ENCODE measurements around the gene CDYL. TPM values are rescaled to one million over a fixed set of nuclear protein-coding genes. Genes with fewer than 3 reads are reported as not detected.
"Not testable (repeated sequence)": the region's sequence is repeated elsewhere in the genome, so short reads cannot be mapped to it uniquely, and the experiment has no call there.

The CDYL gene
- total and polyA plus RNA-seq, 5 donors from 2014 or later = 3.1 to 27.0 (median 4.1) TPM

DNA sequence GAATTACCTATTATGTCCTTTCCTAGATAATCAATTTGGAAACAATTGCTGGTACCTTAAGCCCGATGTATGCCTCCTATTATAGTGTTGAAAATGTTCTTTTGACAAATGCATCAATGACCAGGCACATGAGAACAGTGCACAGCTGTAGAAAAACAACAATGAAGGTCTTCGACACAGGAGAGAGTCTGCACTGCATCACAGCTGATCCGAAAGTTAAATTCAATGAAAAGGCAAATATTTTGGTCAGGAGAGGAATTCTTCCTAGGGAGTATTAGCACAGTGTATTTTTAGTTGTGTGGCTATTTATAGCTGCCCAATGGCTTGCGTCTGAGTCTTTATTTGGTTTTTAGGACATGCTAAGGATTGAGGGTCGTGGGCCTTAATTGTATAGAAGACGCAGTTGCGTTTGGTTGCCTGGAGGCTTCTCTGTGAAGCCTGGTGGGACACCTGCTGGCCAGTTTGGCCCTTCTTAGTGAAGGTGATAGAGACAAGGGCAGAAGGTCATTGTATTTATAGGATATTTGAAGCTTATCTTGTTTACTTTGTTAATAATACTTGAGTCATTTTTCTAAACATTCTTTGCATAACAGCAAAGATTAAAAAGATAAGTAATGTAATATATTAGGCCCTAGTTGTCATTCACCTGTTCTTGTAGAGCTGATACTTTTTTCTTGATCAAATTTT, 72.3 kb downstream of the CDYL start:
- no peak overlapping the region for H3K4me3 Mint-ChIP-seq
- ATAC-seq (ENCODE audit: low read depth in 2 of 2) = no peak
- no peak overlapping the region for H3K27ac Mint-ChIP-seq
- peaks cover 18 to 73% (median 39%) of the 10 kb centered on the region in 4 donors for H3K4me1 Mint-ChIP-seq
- no peaks in the 10 kb centered on the region for H3K36me3 ChIP-seq (ENCODE audit: control insufficient read depth, insufficient read depth, low read length)
- peaks cover 0 to 12% (median 8%) of the 10 kb centered on the region in 7 donors for H3K9me3 Mint-ChIP-seq
- no peaks in the 10 kb centered on the region for H3K36me3 Mint-ChIP-seq
- no peaks in the 10 kb centered on the region for H3K4me1 ChIP-seq (ENCODE audit: control insufficient read depth, insufficient read depth, low read length, poor library complexity, severe bottlenecking)
- DNase-seq = no peak
- no peak overlapping the region for H3K4me3 ChIP-seq (ENCODE audit: low read depth, low read length)
- H3K27me3 ChIP-seq (ENCODE audit: control insufficient read depth, insufficient read depth, low read length) = no peaks in the 10 kb centered on the region
- H3K27me3 Mint-ChIP-seq = no peaks in the 10 kb centered on the region
- peaks cover 5 to 7% of the 10 kb centered on the region in 2 experiments for H3K9me3 ChIP-seq (ENCODE audit: control insufficient read depth in 2 of 2, low read length in 2 of 2)
- H3K27ac ChIP-seq (ENCODE audit: insufficient read depth, low read length, poor library complexity, severe bottlenecking) = no peak overlapping the region

- no peak for ATAC-seq (ENCODE audit: low read depth in 2 of 2)
- H3K4me1 Mint-ChIP-seq = peaks cover 13 to 73% (median 39%) of the 10 kb centered on the region in 4 donors
- Histone ChIP-seq H3K27me3 (ENCODE audit: control insufficient read depth, insufficient read depth, low read length) (no peaks in the 10 kb centered on the region), H3K27ac (ENCODE audit: insufficient read depth, low read length, poor library complexity, severe bottlenecking) (no peak overlapping the region), H3K36me3 (ENCODE audit: control insufficient read depth, insufficient read depth, low read length) (no peaks in the 10 kb centered on the region), H3K9me3 (ENCODE audit: control insufficient read depth in 2 of 2, low read length in 2 of 2) (no peaks in the 10 kb centered on the region), H3K4me1 (ENCODE audit: control insufficient read depth, insufficient read depth, low read length, poor library complexity, severe bottlenecking) (no peaks in the 10 kb centered on the region), H3K4me3 (ENCODE audit: low read depth, low read length) (no peak overlapping the region)
- H3K9me3 Mint-ChIP-seq = peaks cover 0 to 3% (median 2%) of the 10 kb centered on the region in 7 donors
- H3K4me3 Mint-ChIP-seq = peak overlapping the region in 1 of 4 donors; percentile 15
- H3K27ac Mint-ChIP-seq = peak overlapping the region in 2 of 3 donors; percentile 31 to 69
- H3K36me3 Mint-ChIP-seq = no peaks in the 10 kb centered on the region
- no peak for DNase-seq
- H3K27me3 Mint-ChIP-seq = no peaks in the 10 kb centered on the region
These were observed 73.2 kb downstream of the CDYL start for GRCh38 chr6:4849226-4850022.

- no peak overlapping the region for H3K4me3 ChIP-seq (ENCODE audit: low read depth, low read length)
- ATAC-seq (ENCODE audit: low read depth in 2 of 2) (no peak), DNase-seq (no peak)
- H3K9me3 ChIP-seq (ENCODE audit: control insufficient read depth in 2 of 2, low read length in 2 of 2) = no peaks in the 10 kb centered on the region
- H3K4me3 Mint-ChIP-seq = no peak overlapping the region
- H3K27ac ChIP-seq (ENCODE audit: insufficient read depth, low read length, poor library complexity, severe bottlenecking) = no peak overlapping the region
- H3K9me3 Mint-ChIP-seq = peaks cover 0 to 1% (median 0%) of the 10 kb centered on the region in 7 donors
- H3K27me3 ChIP-seq (ENCODE audit: control insufficient read depth, insufficient read depth, low read length) = no peaks in the 10 kb centered on the region
- H3K36me3 Mint-ChIP-seq = peaks cover 10% of the 10 kb centered on the region
- H3K27me3 Mint-ChIP-seq = no peaks in the 10 kb centered on the region
- no peak overlapping the region for H3K27ac Mint-ChIP-seq
- peaks cover 29 to 86% (median 47%) of the 10 kb centered on the region in 4 donors for H3K4me1 Mint-ChIP-seq
- H3K4me1 ChIP-seq (ENCODE audit: control insufficient read depth, insufficient read depth, low read length, poor library complexity, severe bottlenecking) = no peaks in the 10 kb centered on the region
- no peaks in the 10 kb centered on the region for H3K36me3 ChIP-seq (ENCODE audit: control insufficient read depth, insufficient read depth, low read length)
These were observed 74.8 kb downstream of the CDYL start for GRCh38 chr6:4851035-4851434.

DNA sequence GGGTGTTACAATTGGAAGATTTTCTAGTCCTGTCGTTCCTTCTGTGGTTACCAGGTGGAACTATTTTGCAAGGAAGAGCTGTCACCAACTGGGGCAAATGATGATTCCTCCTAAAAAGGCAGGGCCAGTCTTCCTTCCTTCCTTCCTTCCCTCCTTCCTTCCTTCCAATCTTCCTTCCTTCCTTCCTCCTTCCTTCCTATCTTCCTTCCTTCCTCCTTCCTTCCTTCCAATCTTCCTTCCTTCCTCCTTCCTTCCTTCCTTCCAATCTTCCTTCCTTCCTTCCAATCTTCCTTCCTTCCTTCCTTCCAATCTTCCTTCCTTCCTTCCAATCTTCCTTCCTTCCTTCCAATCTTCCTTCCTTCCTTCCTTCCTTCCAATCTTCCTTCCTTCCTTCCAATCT, 76.0 kb downstream of the CDYL start:
- ATAC-seq (ENCODE audit: low read depth in 2 of 2); H3K36me3 ChIP-seq (ENCODE audit: control insufficient read depth, insufficient read depth, low read length); H3K9me3 ChIP-seq (ENCODE audit: control insufficient read depth in 2 of 2, low read length in 2 of 2); DNase-seq; H3K4me3 ChIP-seq (ENCODE audit: low read depth, low read length); H3K27me3 Mint-ChIP-seq; H3K27me3 ChIP-seq (ENCODE audit: control insufficient read depth, insufficient read depth, low read length); H3K4me3 Mint-ChIP-seq; H3K9me3 Mint-ChIP-seq; H3K27ac ChIP-seq (ENCODE audit: insufficient read depth, low read length, poor library complexity, severe bottlenecking); H3K4me1 ChIP-seq (ENCODE audit: control insufficient read depth, insufficient read depth, low read length, poor library complexity, severe bottlenecking): not testable (repeated sequence)
- Mint-ChIP-seq H3K27ac (peak overlapping the region in 1 of 3 donors; percentile 44), H3K4me1 (peaks cover 32 to 87% (median 48%) of the 10 kb centered on the region in 4 donors), H3K36me3 (peaks cover 13% of the 10 kb centered on the region)

DNA sequence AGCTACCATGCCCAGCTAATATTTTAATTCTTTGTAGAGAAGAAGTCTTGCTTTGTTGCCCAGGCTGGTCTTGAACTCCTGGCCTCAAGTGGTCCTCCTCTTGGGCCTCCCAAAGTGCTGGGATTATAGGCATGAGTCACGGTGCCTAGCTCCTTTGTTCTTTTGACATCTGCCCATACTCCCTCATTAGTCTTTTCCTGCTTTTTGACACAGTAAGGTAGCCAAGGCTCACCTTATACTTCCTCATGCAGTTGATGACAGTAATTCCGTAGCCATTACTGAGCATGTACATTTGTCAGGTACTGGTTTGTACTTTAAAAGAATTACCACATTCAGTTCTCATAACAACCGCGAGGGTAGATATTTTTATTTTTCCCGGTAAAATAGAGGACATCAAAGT, 76.7 kb downstream of the CDYL start:
- H3K4me1 Mint-ChIP-seq = peaks cover 35 to 88% (median 52%) of the 10 kb centered on the region in 4 donors
- no peak for ATAC-seq (ENCODE audit: low read depth in 2 of 2)
- DNase-seq = no peak
- H3K9me3 Mint-ChIP-seq = peaks cover 0 to 1% (median 0%) of the 10 kb centered on the region in 7 donors
- H3K27me3 Mint-ChIP-seq = no peaks in the 10 kb centered on the region
- Histone ChIP-seq H3K4me1 (ENCODE audit: control insufficient read depth, insufficient read depth, low read length, poor library complexity, severe bottlenecking) (no peaks in the 10 kb centered on the region), H3K9me3 (ENCODE audit: control insufficient read depth in 2 of 2, low read length in 2 of 2) (no peaks in the 10 kb centered on the region), H3K27me3 (ENCODE audit: control insufficient read depth, insufficient read depth, low read length) (no peaks in the 10 kb centered on the region), H3K4me3 (ENCODE audit: low read depth, low read length) (no peak overlapping the region), H3K27ac (ENCODE audit: insufficient read depth, low read length, poor library complexity, severe bottlenecking) (no peak overlapping the region), H3K36me3 (ENCODE audit: control insufficient read depth, insufficient read depth, low read length) (no peaks in the 10 kb centered on the region)
- H3K4me3 Mint-ChIP-seq = no peak overlapping the region
- no peak overlapping the region for H3K27ac Mint-ChIP-seq
- peaks cover 19% of the 10 kb centered on the region for H3K36me3 Mint-ChIP-seq

DNA sequence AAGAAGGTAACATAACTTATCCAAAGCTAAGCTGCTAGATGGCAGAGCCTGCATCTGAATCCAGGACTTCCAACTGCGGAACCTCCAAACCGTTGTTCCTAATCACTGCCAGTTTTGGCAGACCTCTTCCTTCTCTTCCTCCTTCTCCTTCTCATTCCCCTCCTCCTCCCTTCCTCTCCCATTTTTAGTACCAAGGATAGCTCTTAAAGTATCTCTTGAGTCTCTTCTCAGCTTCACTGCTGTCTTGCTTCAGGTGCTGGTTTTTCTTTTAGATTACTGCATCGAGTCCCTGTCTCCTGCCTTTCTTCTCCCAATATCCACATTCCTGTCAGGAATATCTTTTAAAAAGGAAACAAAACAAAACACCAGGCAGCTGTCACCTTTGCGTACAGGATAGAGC, 77.1 kb downstream of the CDYL start:
- H3K4me1 Mint-ChIP-seq = peaks cover 34 to 88% (median 51%) of the 10 kb centered on the region in 4 donors
- DNase-seq (no peak), ATAC-seq (ENCODE audit: low read depth in 2 of 2) (no peak)
- H3K27me3 ChIP-seq (ENCODE audit: control insufficient read depth, insufficient read depth, low read length) = no peaks in the 10 kb centered on the region
- H3K4me3 Mint-ChIP-seq = no peak overlapping the region
- H3K9me3 ChIP-seq (ENCODE audit: control insufficient read depth in 2 of 2, low read length in 2 of 2) = no peaks in the 10 kb centered on the region
- H3K27ac ChIP-seq (ENCODE audit: insufficient read depth, low read length, poor library complexity, severe bottlenecking) = no peak overlapping the region
- peaks cover 0 to 1% (median 0%) of the 10 kb centered on the region in 7 donors for H3K9me3 Mint-ChIP-seq
- H3K36me3 Mint-ChIP-seq = peaks cover 22% of the 10 kb centered on the region
- H3K4me1 ChIP-seq (ENCODE audit: control insufficient read depth, insufficient read depth, low read length, poor library complexity, severe bottlenecking) = no peaks in the 10 kb centered on the region
- H3K27me3 Mint-ChIP-seq = no peaks in the 10 kb centered on the region
- no peaks in the 10 kb centered on the region for H3K36me3 ChIP-seq (ENCODE audit: control insufficient read depth, insufficient read depth, low read length)
- H3K4me3 ChIP-seq (ENCODE audit: low read depth, low read length) = no peak overlapping the region
- H3K27ac Mint-ChIP-seq = peak overlapping the region in 1 of 3 donors; percentile 17

DNA sequence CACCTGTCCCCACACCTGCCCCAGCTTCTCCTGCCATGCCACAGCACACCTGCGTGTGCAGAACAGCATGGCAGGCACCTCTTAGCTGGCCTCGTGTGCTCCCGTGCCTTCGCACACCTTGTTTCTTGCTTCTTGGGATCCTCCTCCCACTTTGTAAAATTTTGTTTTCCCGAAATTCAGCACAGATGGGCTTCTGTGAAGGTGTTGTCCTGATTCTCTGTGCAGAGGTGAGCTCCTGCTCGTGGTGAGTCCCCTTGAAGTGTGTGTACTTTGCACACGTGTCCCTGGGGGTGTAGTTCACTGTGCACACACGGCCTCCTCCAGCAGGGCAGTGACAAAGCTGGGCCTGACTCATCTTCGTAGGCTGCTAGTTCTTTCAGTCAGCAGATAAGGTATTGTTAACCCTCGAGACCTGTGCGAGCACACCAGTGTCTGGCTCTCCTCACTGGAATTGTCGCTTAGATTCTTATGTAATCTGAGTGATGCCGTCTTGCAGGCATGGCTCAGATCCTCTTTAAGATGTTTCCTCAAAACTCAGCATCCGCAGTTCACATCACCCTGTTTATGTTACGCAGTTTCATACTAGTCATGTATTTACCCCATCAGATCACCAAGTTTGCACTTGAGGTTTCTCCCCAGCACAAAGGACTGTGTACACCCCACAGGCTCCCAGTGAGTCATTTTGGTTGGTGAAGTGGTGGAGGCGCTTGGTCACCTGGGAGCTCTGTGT, 77.7 kb downstream of the CDYL start:
- no peaks in the 10 kb centered on the region for H3K9me3 ChIP-seq (ENCODE audit: control insufficient read depth in 2 of 2, low read length in 2 of 2)
- no peak overlapping the region for H3K4me3 ChIP-seq (ENCODE audit: low read depth, low read length)
- no peaks in the 10 kb centered on the region for H3K36me3 ChIP-seq (ENCODE audit: control insufficient read depth, insufficient read depth, low read length)
- no peak overlapping the region for H3K27ac ChIP-seq (ENCODE audit: insufficient read depth, low read length, poor library complexity, severe bottlenecking)
- H3K9me3 Mint-ChIP-seq = peaks cover 0 to 1% (median 0%) of the 10 kb centered on the region in 7 donors
- peaks cover 27% of the 10 kb centered on the region for H3K36me3 Mint-ChIP-seq
- no peak for ATAC-seq (ENCODE audit: low read depth in 2 of 2)
- no peaks in the 10 kb centered on the region for H3K27me3 Mint-ChIP-seq
- no peaks in the 10 kb centered on the region for H3K4me1 ChIP-seq (ENCODE audit: control insufficient read depth, insufficient read depth, low read length, poor library complexity, severe bottlenecking)
- H3K4me1 Mint-ChIP-seq = peaks cover 34 to 88% (median 52%) of the 10 kb centered on the region in 4 donors
- H3K4me3 Mint-ChIP-seq = no peak overlapping the region
- peak in 1 of 3 donors; percentile 14 for DNase-seq
- H3K27ac Mint-ChIP-seq = peak overlapping the region in 2 of 3 donors; percentile 17 to 72
- no peaks in the 10 kb centered on the region for H3K27me3 ChIP-seq (ENCODE audit: control insufficient read depth, insufficient read depth, low read length)

All from CD4-positive, CD25-positive, alpha-beta regulatory T cell (primary cell).